GM18499 (cell line): ENCODE measurements around the gene RPL12.

Source experiments
- ATAC-seq: cut with Tn5 transposase; IDR thresholded peaks from one replicate; pipeline ENCODE4 v1.9.1; 2021; ENCODE audit warnings: moderate number of reproducible peaks; ENCODE audit not compliant: insufficient read depth, unreplicated experiment

Gene RPL12

GRCh38 chr9:127407492-127407843, 43.7 kb downstream of the RPL12 start:
- ATAC-seq = no peak

- ATAC-seq = no peak
Observed at GRCh38 chr9:127406799-127407491, 44.3 kb downstream of the RPL12 start.

GRCh38 chr9:127405344-127406125, 45.7 kb downstream of the RPL12 start:
- no peak for ATAC-seq

- no peak for ATAC-seq
Observed at GRCh38 chr9:127404631-127405030, 46.6 kb downstream of the RPL12 start.

GRCh38 chr9:127403507-127404192, 47.6 kb downstream of the RPL12 start:
- ATAC-seq = no peak

- ATAC-seq = no peak
Observed at GRCh38 chr9:127402401-127403090, 48.7 kb downstream of the RPL12 start.

GRCh38 chr9:127399736-127400269, 51.4 kb downstream of the RPL12 start:
- no peak for ATAC-seq

GRCh38 chr9:127398715-127399400, 52.3 kb downstream of the RPL12 start:
- no peak for ATAC-seq

GRCh38 chr9:127398275-127398647, 52.9 kb downstream of the RPL12 start:
- ATAC-seq = no peak
